Retina (tissue), 1 donor: ENCODE data around the gene DNAJC5.
"Not testable (repeated sequence)": the region's sequence is repeated elsewhere in the genome, so short reads cannot be mapped to it uniquely, and the experiment has no call there.

Experiments used
- DNase-seq: peaks from one replicate; pipeline ENCODE4 v3.0.0-alpha.2; 2016

The DNAJC5 gene

GRCh38 chr20:63969838-63970713, 75.2 kb downstream of the DNAJC5 start, which contains the start of gene ZNF512B:
ZNF512B (minus strand) TSS chr20:63969930; CDS start chr20:63967950, 1,980 bp downstream.
- DNase-seq, result peak; percentile 57

DNA sequence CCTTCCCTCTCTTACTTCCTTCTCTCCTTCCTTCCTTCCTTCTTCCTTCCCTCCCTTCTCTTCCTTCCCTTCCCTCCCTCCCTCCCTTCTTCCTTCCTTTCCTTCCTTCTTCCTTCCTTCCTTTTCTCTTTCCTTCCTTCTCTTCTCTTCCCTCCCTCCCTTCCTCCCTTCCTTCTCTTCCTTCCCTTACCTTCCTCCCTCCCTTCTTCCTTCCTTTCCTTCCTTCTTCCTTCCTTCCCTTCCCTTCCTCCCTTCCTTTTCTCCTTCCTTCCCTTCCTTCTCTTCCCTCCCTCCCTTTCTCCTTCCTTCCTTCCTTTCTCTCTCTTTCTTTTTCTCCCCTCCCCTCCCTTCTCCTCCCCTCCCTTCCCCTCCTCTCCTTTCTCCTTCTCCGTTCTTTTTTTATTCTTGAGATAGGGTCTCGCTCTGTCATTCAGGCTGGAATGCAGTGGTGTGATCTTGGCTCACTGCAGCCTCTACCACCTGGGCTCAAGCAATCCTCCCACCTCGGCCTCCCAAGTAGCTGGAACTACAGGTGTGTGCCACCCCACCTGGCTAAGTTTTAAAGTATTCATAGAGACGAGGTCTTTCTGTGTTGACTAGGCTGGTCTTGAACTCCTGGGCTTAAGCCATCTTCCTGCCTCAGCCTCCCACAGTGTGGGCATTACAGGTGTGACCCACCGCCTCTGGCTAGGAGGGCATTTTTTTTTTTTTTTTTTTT, 75.9 kb downstream of the DNAJC5 start:
- DNase-seq, result no peak

GRCh38 chr20:63971960-63972311, 77.0 kb downstream of the DNAJC5 start:
- DNase-seq, result not testable (repeated sequence)

DNA sequence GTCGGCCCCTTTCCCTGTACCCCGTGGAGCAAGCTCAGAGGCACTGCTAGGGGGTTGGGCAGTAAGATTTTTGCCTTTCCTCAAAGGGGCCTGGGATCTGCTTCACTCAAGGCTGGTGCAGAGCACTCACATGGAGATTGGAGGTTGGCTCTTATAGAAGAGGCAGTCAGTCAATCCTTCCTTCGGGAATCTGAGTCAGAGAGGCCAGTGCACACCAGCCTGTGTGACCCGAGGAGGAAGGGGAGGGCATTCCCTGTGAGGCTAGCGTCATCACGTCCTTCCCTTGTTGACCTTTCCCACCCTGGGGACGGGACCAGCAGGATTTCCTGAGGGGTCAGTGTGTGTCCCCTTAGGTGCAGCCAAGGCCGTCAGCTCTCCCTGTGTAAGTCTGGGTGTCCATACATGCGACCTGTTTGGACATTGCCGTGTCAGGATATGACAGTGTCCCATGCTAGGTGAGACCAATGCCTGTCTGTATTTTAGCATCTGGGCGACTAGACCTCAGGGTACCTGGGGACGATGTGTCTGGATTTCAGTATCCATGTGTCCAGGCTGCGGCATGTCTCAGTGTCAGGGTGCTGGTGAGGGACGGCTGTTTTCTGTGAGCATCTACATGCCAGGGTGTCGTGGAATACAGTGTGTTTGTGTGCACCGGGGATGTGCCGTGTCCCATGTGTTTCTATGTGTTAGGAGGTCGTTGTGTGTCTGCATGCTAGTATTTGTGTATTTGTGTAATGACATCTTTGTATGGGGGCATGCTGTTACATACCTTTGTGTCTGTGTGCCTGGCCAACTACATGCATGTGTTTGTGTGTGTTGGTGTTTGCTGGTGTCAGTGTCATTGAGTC, 77.6 kb downstream of the DNAJC5 start:
- no peak for DNase-seq

DNA sequence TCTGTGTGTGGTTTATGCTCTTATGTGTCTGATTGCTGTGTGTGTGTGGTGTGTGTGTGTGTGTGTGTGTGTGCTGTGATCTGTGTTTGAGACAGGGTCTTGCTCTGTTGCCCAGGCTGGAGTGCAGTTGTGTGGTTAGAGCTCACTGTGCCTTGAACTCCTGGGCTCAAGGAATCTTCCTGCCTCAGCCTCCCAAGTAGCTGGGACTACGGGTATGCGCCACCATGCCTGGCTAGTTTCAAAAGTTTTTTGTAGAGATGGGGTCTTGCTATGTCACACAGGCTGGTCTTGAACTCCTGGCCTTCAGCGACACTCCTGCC, 78.2 kb downstream of the DNAJC5 start:
- DNase-seq, result no peak

DNA sequence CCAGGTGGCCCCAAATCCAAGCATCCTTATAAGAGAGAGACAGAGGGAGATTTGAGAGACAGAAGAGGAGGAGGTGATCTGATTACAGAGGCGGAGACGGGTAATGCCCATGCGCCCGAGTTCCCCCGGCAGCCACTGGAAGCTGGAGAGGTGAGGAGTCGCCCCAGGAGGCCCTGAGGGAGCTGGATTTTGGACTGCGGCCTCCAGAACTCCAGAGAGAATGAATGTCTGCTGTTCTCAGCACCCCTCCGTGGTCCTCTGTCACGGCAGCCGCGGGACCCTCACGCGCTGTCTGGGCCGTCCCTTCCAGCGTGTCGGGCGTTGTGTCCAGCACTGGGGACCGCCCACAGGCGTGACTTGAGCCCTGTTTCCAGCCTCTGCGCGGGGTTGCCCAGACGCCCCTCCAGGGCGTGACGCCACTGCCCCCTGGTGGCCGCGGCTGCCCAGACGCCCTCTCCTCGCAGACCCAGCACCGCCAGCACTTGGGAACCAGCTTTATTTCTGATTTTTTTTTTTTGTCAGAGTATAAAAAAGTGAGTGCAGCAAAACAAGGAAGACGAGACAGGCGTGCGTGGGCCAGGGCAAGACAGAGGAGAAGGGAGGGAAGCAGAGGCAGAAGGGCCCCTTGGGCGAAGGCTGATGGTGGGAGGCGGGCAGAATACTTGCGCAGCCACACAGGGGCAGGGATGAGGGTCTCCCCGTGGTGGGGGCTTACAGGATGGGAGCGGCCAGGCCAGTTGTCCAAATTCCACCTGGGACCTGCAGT, 78.9 kb downstream of the DNAJC5 start:
- DNase-seq, result peak; percentile 93

- no peak for DNase-seq
Measured at GRCh38 chr20:63974402-63975200, 79.7 kb downstream of the DNAJC5 start.

DNA sequence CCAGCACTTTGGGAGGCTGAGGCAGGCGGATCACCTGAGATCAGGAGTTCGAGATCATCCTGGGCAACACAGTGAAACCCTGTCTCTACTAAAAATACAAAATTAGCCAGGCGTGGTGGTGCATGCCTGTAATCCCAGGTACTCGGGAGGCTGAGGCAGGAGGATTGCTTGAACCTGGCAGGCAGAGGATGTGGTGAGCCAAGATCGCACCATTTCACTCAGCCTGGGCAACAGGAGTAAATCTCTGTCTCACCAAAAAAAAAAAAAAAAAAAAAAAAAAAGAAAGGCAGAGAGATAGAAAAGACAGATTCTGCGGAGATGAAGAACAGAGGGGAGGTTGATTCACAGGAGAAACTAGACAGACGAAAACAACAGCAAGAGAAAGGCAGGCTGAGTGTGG, 81.6 kb downstream of the DNAJC5 start:
- DNase-seq, result not testable (repeated sequence)

- DNase-seq, result no peak
Measured at GRCh38 chr20:63976980-63977738, 82.2 kb downstream of the DNAJC5 start.

DNA sequence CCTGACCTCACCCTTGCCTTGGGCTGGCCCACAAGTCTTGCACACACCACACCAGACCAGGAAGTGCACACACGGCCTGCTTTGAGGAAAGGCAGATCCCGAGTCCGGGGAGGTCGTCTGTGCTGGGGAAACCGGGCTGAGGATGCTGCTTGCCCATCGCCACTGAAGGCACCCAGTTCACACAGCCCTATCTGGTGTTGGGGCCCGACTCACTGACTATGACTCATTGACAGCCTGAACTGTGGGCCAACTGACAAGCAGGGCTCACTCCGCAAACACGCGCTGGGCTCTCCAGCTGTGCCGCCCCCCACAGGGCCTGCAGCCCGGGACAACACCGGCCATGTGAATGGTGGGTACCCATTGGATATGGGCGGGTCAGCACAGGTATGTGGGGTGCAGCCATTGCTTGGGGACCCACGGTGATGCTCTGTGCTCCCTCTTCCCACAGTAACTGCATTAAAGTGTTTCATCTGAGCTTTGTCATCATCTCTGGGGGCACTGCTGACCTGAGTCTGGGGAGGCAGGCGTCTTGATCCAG, 82.9 kb downstream of the DNAJC5 start:
- no peak for DNase-seq

DNA sequence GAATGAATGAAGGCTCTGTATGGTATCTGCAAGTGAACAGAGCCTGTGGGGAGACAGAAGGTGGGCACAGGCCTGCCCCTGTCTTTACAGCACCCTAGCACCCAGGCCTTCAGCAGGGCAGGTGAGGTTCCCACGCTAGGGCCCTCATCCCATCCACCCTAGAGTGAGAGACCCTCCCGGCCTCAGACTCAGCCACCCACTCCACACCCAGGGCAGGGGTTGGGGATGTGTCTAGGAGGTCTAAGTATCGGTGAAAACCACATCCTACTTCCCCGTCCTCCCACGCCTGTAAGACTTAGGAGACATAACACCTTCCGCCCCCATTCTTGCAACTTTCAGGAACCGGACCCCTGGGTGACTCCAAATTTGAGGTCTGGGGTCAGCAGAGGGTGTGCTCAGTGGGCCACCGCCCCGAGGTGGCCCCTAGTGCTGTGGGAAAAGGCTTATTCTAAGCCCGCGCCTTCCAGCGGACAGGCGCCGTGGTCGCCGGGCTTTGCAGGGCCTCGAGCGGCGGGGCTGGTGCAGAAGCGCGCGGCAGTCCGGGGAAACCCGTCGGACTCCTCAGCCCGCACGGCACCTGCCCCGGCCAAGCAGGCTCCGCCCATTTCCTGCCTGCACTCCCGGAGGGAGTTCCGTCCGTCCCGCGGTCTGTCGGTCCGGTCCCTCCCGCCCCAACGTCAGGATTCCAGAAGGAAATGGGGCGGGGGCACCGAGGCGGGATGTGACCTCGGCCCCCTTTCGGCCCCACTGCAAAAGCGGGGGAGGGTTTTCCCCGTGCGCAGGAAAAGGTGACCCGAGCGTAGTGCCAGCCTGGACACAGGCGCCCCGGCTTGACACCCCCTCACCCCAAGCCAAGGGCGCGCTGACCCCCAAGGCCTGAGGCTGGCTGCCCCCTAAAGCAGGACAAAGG, 83.6 kb downstream of the DNAJC5 start:
- DNase-seq, result peak; percentile 69

- DNase-seq, result no peak
Measured at GRCh38 chr20:63979229-63979556, 84.3 kb downstream of the DNAJC5 start.

DNA sequence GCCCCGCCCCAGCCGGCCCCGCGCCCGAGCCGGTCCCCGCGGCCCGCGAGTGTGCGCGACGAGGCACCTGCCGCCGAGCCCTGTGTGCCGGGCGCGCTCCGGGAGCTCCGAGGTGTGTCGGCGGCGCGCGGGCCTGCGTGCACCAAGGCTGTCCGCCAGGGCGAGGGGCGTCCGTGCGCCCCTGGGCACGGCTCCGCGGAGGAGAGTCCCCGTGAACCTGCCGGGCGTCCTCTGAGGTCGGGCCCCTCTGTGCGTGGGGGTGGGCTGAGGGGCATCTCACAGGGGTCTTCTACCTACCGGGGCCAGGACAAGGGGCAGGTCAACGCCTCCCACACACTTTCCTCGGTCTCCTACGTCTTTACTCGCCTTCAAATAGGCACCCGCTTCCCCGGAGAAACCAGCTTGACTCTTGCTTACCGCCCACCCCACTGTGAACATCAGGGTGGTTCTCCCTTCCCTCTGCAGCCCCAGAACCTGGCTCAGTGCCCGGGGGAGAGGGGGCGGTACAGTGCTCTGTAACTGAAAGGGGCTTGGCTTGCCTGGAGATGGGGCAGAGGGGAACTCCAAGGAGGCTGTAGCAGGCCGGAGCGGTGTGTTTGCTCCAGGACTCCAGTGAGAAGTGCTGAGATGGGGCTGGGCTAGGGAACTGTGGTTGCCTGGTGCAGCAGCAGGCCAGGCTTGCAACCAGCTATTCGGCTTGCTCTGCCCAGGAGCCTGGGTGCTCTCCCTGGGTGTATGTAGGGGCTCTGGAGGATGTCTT, 84.8 kb downstream of the DNAJC5 start, which contains the start of gene SAMD10:
Gene SAMD10, minus strand, starts transcription at position 86 of the 760 bp plus-strand sequence. CDS start 175 bp downstream, outside the sequence.
- DNase-seq, result peak; percentile 67

GRCh38 chr20:63980317-63980805, 85.4 kb downstream of the DNAJC5 start:
- no peak for DNase-seq

- DNase-seq, result peak; percentile 94
Measured at GRCh38 chr20:63980806-63981728, 86.1 kb downstream of the DNAJC5 start, which contains the start of gene PRPF6. PRPF6 (plus strand) TSS chr20:63981132; CDS start chr20:63981246, 114 bp downstream.

GRCh38 chr20:63982937-63983336, 88.0 kb downstream of the DNAJC5 start:
- DNase-seq, result no peak
